Activated CD4-positive, CD25-positive, alpha-beta regulatory T cell (primary cell): ENCODE data around the gene UBE2M.

Experiments used
- DNase-seq, 4 experiments: peaks; one replicate each; lab custom pipeline; 2025; lab: John Stamatoyannopoulos, UW

UBE2M gene

GRCh38 chr19:58570770-58571574 is 12.6 kb upstream of the UBE2M start:
- no peak for DNase-seq

- DNase-seq: no peak
Observed at GRCh38 chr19:58569943-58570670, 11.7 kb upstream of the UBE2M start.

GRCh38 chr19:58569191-58569942 is 11.0 kb upstream of the UBE2M start:
- no peak for DNase-seq

GRCh38 chr19:58568453-58569130 is 10.2 kb upstream of the UBE2M start:
- DNase-seq: no peak

- no peak for DNase-seq
Observed at GRCh38 chr19:58566989-58567388, 8.6 kb upstream of the UBE2M start.

- DNase-seq: no peak
Observed at GRCh38 chr19:58563823-58564222, 5.4 kb upstream of the UBE2M start.

GRCh38 chr19:58563034-58563573 is 4.7 kb upstream of the UBE2M start:
- DNase-seq: no peak

- no peak for DNase-seq
Observed at GRCh38 chr19:58562122-58563033, 4.0 kb upstream of the UBE2M start.

- DNase-seq: no peak
Observed at GRCh38 chr19:58561373-58562121, 3.1 kb upstream of the UBE2M start.

GRCh38 chr19:58560921-58561320 is 2.5 kb upstream of the UBE2M start:
- DNase-seq: no peak

GRCh38 chr19:58560007-58560887 is 1.8 kb upstream of the UBE2M start:
- no peak for DNase-seq

- DNase-seq: no peak
Observed at GRCh38 chr19:58559275-58560006, 1.0 kb upstream of the UBE2M start.

- no peak for DNase-seq
Observed at GRCh38 chr19:58558623-58559274, 338 bp upstream of the UBE2M start.

GRCh38 chr19:58557221-58558065 is 968 bp downstream of the UBE2M start:
- DNase-seq: no peak

- DNase-seq: no peak
Observed at GRCh38 chr19:58556622-58557220, 1.7 kb downstream of the UBE2M start.

GRCh38 chr19:58555920-58556621 is 2.3 kb downstream of the UBE2M start:
- no peak for DNase-seq
